ENCODE measurements around the gene PLEKHM1.
"Not testable (repeated sequence)": the region's sequence is repeated elsewhere in the genome, so short reads cannot be mapped to it uniquely, and the experiment has no call there.

PLEKHM1 gene

DNA sequence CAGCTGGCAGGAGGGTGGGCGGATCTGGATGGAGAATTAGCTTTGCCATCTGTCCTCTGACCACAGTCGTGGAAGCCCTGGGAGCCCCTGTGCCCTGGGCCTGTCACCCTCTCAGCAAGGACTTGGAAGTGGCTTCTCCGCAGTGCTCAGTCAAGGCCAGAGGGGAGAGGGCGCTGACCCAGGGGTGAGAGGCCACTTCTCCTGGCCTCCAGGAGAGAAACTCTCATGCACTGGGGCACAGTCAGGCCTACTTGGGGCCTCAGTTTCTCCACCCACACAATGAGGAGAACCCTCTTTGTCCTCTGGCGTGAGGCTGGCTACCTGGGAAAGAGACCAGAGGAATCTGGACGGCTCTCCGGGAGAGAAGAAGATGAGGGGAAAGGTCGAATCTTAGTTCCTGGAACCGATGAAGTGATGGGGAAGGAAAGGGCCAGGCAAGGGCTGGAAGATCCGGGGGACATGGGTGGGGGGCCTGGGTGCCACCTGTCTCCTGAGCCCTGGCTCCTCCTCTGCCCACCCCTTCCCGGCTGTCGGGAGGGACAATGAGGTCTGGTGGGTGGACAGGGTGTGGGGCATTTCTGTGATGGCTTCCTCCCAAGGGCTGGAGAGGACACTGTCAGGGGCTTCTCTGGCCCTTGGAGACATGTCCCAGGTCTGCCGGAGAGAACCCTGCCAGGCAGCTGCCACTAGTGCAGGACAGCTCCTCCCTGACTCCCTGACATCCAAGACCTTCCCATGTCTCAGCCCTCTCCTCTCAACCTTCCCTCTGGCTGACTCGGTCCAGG, 48.8 kb downstream of the PLEKHM1 start:
- peaks cover 4% of the 10 kb centered on the region for H3K36me3 Mint-ChIP-seq (ENCODE audit: low read depth)
- peaks cover 4% of the 10 kb centered on the region for H3K27me3 Mint-ChIP-seq (ENCODE audit: low read depth)

DNA sequence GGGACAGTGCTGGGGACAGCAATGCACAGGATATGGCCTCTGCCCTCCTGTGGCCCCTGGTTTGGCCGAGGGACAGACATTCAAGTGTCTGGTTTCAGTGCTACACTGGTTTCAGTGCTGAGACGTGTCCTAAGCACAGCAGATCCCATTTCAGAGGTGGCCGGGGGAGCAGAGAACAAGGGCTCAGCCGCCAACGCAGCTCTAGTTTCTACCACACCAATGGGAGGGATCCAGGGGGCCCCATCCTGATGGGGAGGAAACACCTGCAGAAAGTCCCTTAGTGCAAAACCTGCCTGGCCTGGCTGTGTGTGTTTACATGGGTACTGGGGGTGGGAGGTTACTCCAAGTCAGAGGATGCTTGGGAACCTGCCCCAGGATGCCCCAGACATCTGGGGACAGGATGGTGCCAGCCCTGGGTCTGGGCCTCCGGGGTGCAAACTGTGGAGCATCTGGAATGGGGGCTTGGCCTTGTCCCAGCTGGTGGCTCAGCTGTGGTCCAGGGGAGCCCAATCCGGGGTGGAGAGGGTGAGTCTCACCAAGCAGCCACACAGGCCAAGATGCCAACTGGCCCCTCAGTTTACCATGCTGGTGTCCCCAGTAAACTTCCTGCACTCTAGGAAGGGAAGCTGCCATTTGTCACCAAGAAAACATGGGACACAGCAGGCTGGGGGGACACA, 49.5 kb downstream of the PLEKHM1 start:
- H3K4me3 Mint-ChIP-seq; H3K27me3 Mint-ChIP-seq (ENCODE audit: low read depth); H3K9me3 Mint-ChIP-seq; H3K4me1 Mint-ChIP-seq; H3K27ac Mint-ChIP-seq; H3K36me3 Mint-ChIP-seq (ENCODE audit: low read depth): not testable (repeated sequence)

More for the DNA sequence above, 48.8 kb downstream of the PLEKHM1 start:
- TF ChIP-seq, protein P1, sequence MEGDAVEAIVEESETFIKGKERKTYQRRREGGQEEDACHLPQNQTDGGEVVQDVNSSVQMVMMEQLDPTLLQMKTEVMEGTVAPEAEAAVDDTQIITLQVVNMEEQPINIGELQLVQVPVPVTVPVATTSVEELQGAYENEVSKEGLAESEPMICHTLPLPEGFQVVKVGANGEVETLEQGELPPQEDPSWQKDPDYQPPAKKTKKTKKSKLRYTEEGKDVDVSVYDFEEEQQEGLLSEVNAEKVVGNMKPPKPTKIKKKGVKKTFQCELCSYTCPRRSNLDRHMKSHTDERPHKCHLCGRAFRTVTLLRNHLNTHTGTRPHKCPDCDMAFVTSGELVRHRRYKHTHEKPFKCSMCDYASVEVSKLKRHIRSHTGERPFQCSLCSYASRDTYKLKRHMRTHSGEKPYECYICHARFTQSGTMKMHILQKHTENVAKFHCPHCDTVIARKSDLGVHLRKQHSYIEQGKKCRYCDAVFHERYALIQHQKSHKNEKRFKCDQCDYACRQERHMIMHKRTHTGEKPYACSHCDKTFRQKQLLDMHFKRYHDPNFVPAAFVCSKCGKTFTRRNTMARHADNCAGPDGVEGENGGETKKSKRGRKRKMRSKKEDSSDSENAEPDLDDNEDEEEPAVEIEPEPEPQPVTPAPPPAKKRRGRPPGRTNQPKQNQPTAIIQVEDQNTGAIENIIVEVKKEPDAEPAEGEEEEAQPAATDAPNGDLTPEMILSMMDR (IDR thresholded peaks at IDR 0.05; ENCODE audit: unreplicated experiment in 3 of 3) = no peak
- Mint-ChIP-seq H3K9me3 (no peaks in the 10 kb centered on the region), H3K4me1 (peaks cover 8% of the 10 kb centered on the region), H3K4me3 (no peak overlapping the region), H3K27ac (no peak overlapping the region)

DNA sequence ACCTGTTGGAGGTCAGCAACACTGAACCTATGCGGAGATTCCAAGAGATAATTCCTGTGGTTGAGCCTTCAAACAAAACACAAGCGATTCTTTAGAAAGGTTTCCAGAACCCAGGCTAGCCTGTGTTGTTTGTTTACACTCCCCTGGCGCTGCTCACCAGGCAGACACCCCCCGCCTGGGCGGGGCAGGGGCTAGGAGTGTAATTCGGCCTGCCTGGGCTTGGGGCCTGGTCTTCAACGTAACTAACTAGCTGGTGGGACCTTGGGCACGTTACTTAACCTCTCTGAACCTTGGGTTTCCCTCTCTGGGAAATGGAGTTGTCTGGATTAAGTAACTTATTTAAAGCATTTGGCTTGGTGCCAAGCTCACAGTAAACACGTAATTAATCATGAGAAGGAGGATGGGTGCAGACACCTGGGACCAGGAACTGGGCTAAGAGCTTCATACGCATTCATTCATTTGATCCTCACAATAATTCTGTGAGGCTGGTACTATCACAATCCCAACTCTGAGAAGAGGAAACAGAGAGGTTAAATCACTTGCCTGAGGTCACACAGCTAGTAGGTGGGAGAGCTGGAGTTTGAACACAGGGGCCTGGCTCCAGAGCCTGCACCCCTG, 50.3 kb downstream of the PLEKHM1 start:
- Mint-ChIP-seq H3K36me3 (ENCODE audit: low read depth) (peaks cover 10% of the 10 kb centered on the region), H3K27me3 (ENCODE audit: low read depth) (peaks cover 11% of the 10 kb centered on the region)

DNA sequence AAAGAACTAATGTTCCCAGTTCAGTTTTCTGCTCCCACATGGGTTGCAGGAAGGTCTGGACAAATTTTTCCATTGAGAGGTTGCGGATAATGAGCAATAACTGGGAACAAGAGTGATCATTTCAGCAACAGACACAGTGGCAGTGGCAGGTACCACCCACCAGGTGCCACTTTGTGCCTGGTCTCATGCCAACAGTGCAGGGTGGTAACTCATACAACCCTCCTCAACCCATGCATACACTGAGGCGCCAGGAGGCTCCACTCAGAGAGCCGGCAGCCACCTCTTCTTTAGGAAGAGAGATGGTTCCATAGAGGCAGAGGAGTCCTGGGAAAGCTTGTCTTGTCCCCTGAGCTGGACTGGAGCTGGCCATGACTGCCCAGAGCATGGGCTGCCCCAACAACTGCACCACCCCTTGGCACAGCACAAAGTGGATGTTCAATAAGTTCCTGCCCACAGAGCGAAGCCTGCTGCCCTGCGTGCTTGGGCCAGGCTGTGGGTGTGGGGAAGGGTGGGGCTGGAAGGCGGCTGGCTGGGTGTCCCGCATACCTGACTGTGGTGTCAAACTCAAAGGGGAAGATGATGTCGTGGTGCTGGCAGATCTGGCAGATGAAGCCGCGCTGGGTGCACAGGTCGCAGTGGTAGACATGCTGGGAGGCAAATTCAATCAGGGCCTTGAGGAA, 51.5 kb downstream of the PLEKHM1 start:
- H3K4me1 Mint-ChIP-seq = peaks cover 8% of the 10 kb centered on the region
- no peak overlapping the region for H3K27ac Mint-ChIP-seq
- H3K36me3 Mint-ChIP-seq (ENCODE audit: low read depth) = peaks cover 8% of the 10 kb centered on the region
- peaks cover 23% of the 10 kb centered on the region for H3K27me3 Mint-ChIP-seq (ENCODE audit: low read depth)
- TF ChIP-seq, protein P1 (IDR thresholded peaks at IDR 0.05; ENCODE audit: unreplicated experiment in 3 of 3) = no peak
- no peaks in the 10 kb centered on the region for H3K9me3 Mint-ChIP-seq
- no peak overlapping the region for H3K4me3 Mint-ChIP-seq

More for the DNA sequence above, 50.3 kb downstream of the PLEKHM1 start:
- Mint-ChIP-seq H3K4me1 (peaks cover 8% of the 10 kb centered on the region), H3K27ac (no peak overlapping the region), H3K4me3 (no peak overlapping the region), H3K9me3 (no peaks in the 10 kb centered on the region)
- TF ChIP-seq, protein P1 (IDR thresholded peaks at IDR 0.05; ENCODE audit: unreplicated experiment in 3 of 3) = no peak

DNA sequence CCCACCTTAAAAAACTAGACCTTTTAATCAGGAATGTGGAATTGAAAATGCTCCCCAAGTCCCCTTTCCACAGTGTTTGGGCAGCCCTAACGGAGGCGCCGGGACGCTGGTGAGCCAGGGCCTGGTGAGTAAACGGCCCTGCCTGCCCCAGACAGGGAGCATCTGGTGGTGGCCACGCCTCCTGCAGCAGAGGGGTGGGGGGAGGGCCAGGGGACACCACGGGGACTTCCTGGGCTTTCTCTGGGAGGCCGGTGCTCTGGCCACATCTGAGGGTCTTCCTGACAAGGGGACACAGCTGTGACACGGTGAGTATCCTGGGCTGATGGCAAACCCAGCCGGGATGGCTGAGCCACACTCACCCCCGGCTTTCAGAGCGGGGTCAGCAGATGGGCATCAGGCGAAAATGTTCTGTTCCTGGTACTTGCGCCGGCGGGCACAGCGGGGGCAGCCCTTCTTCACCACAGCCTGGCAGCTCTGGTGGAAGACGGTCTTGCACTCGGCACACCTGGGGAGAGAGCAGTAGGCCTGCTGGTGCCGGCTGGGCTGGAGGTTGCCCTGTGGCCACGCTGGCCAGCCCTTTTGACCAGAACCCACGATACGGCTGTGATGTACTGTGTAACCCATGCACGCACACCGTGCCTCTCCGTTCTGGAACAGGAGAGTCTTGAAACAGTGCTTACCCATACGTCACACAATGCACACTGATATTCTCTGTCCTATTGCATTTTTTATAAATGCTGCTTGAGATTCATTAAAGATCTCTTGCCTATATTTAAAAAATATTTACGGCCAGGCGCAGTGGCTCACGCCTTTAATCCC, 52.8 kb downstream of the PLEKHM1 start:
- Mint-ChIP-seq H3K27me3 (ENCODE audit: low read depth) (peaks cover 37% of the 10 kb centered on the region), H3K27ac (no peak overlapping the region), H3K36me3 (ENCODE audit: low read depth) (peaks cover 8% of the 10 kb centered on the region), H3K4me1 (peaks cover 8% of the 10 kb centered on the region), H3K4me3 (no peak overlapping the region), H3K9me3 (no peaks in the 10 kb centered on the region)
- TF ChIP-seq, protein P1 (IDR thresholded peaks at IDR 0.05; ENCODE audit: unreplicated experiment in 3 of 3) = no peak

All from nephron (organoid).